ENCODE measurements around the gene AKAP17A. TPM values are rescaled to one million over a fixed set of nuclear protein-coding genes. Genes with fewer than 3 reads are reported as not detected.

Gene AKAP17A
- total RNA-seq, 1 experiment from 2014 or later: 68.1 TPM

- no peaks in the 10 kb centered on the region for H3K9me3 Mint-ChIP-seq
- POLR2A ChIA-PET: no interaction called here
- CTCF ChIA-PET: no interaction called here
- H3K27me3 Mint-ChIP-seq (ENCODE audit: low read depth): no peaks in the 10 kb centered on the region
- TF ChIP-seq ATF6 (CRISPR knock-in tag; IDR thresholded peaks at IDR 0.05) (no peak), ZNF671 (CRISPR knock-in tag; IDR thresholded peaks at IDR 0.05) (no peak), ZNF396 (CRISPR knock-in tag; IDR thresholded peaks at IDR 0.05; ENCODE audit: borderline replicate concordance) (no peak), ZBTB21 (CRISPR knock-in tag; IDR thresholded peaks at IDR 0.05; ENCODE audit: borderline replicate concordance) (no peak)
- TF ChIP-seq, protein P1, sequence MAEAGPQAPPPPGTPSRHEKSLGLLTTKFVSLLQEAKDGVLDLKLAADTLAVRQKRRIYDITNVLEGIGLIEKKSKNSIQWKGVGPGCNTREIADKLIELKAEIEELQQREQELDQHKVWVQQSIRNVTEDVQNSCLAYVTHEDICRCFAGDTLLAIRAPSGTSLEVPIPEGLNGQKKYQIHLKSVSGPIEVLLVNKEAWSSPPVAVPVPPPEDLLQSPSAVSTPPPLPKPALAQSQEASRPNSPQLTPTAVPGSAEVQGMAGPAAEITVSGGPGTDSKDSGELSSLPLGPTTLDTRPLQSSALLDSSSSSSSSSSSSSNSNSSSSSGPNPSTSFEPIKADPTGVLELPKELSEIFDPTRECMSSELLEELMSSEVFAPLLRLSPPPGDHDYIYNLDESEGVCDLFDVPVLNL (CRISPR knock-in tag; IDR thresholded peaks at IDR 0.05; ENCODE audit: borderline replicate concordance, low read depth): no peak
- H3K36me3 Mint-ChIP-seq: peaks cover 65% of the 10 kb centered on the region
- no peaks in the 10 kb centered on the region for H3K4me1 Mint-ChIP-seq
- H3K4me3 Mint-ChIP-seq: no peak overlapping the region
- no peak for DNase-seq (ENCODE audit: low spot score)
- ATAC-seq: no peak
- H3K27ac Mint-ChIP-seq: no peak overlapping the region
Measured at GRCh38 chrX:1599791-1600405, 8.5 kb downstream of the AKAP17A start.

GRCh38 chrX:1600406-1601050 is 9.1 kb downstream of the AKAP17A start:
- H3K9me3 Mint-ChIP-seq: no peaks in the 10 kb centered on the region
- DNase-seq (ENCODE audit: low spot score) (no peak), ATAC-seq (no peak)
- TF ChIP-seq MAX (CRISPR knock-in tag; IDR thresholded peaks at IDR 0.05): no peak
- TF ChIP-seq, protein P2, sequence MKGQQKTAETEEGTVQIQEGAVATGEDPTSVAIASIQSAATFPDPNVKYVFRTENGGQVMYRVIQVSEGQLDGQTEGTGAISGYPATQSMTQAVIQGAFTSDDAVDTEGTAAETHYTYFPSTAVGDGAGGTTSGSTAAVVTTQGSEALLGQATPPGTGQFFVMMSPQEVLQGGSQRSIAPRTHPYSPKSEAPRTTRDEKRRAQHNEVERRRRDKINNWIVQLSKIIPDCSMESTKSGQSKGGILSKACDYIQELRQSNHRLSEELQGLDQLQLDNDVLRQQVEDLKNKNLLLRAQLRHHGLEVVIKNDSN (CRISPR knock-in tag; IDR thresholded peaks at IDR 0.05): no peak
- no peak for TF ChIP-seq NFATC4 (CRISPR knock-in tag; IDR thresholded peaks at IDR 0.05)
- TF ChIP-seq, protein P3, sequence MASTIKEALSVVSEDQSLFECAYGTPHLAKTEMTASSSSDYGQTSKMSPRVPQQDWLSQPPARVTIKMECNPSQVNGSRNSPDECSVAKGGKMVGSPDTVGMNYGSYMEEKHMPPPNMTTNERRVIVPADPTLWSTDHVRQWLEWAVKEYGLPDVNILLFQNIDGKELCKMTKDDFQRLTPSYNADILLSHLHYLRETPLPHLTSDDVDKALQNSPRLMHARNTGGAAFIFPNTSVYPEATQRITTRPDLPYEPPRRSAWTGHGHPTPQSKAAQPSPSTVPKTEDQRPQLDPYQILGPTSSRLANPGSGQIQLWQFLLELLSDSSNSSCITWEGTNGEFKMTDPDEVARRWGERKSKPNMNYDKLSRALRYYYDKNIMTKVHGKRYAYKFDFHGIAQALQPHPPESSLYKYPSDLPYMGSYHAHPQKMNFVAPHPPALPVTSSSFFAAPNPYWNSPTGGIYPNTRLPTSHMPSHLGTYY (CRISPR knock-in tag; IDR thresholded peaks at IDR 0.05): no peak
- TF ChIP-seq ZNF219 (CRISPR knock-in tag; IDR thresholded peaks at IDR 0.05; ENCODE audit: borderline replicate concordance): no peak
- TF ChIP-seq E2F5 (CRISPR knock-in tag; IDR thresholded peaks at IDR 0.05): no peak
- TF ChIP-seq MYBL2 (CRISPR knock-in tag; IDR thresholded peaks at IDR 0.05): no peak
- TF ChIP-seq, protein P4, sequence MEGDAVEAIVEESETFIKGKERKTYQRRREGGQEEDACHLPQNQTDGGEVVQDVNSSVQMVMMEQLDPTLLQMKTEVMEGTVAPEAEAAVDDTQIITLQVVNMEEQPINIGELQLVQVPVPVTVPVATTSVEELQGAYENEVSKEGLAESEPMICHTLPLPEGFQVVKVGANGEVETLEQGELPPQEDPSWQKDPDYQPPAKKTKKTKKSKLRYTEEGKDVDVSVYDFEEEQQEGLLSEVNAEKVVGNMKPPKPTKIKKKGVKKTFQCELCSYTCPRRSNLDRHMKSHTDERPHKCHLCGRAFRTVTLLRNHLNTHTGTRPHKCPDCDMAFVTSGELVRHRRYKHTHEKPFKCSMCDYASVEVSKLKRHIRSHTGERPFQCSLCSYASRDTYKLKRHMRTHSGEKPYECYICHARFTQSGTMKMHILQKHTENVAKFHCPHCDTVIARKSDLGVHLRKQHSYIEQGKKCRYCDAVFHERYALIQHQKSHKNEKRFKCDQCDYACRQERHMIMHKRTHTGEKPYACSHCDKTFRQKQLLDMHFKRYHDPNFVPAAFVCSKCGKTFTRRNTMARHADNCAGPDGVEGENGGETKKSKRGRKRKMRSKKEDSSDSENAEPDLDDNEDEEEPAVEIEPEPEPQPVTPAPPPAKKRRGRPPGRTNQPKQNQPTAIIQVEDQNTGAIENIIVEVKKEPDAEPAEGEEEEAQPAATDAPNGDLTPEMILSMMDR (IDR thresholded peaks at IDR 0.05): no peak
- TF ChIP-seq, protein P5, sequence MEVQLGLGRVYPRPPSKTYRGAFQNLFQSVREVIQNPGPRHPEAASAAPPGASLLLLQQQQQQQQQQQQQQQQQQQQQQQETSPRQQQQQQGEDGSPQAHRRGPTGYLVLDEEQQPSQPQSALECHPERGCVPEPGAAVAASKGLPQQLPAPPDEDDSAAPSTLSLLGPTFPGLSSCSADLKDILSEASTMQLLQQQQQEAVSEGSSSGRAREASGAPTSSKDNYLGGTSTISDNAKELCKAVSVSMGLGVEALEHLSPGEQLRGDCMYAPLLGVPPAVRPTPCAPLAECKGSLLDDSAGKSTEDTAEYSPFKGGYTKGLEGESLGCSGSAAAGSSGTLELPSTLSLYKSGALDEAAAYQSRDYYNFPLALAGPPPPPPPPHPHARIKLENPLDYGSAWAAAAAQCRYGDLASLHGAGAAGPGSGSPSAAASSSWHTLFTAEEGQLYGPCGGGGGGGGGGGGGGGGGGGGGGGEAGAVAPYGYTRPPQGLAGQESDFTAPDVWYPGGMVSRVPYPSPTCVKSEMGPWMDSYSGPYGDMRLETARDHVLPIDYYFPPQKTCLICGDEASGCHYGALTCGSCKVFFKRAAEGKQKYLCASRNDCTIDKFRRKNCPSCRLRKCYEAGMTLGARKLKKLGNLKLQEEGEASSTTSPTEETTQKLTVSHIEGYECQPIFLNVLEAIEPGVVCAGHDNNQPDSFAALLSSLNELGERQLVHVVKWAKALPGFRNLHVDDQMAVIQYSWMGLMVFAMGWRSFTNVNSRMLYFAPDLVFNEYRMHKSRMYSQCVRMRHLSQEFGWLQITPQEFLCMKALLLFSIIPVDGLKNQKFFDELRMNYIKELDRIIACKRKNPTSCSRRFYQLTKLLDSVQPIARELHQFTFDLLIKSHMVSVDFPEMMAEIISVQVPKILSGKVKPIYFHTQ (CRISPR knock-in tag; IDR thresholded peaks at IDR 0.05): no peak
- H3K27ac Mint-ChIP-seq: no peak overlapping the region
- H3K4me1 Mint-ChIP-seq: no peaks in the 10 kb centered on the region
- no peaks in the 10 kb centered on the region for H3K27me3 Mint-ChIP-seq (ENCODE audit: low read depth)
- H3K4me3 Mint-ChIP-seq: no peak overlapping the region
- ChIA-PET CTCF (no interaction called here), POLR2A (no interaction called here)
- H3K36me3 Mint-ChIP-seq: peaks cover 59% of the 10 kb centered on the region
